ENCODE measurements around the gene ATP13A4. TPM values are rescaled to one million over a fixed set of nuclear protein-coding genes. Genes with fewer than 3 reads are reported as not detected.

ATP13A4 gene
- total and polyA plus RNA-seq, 2 of the 4 experiments (the other 2 are of a cell fraction) = under 0.01 TPM; not detected in 1

- Histone ChIP-seq H4K91ac (ENCODE audit: insufficient read depth, low read depth, low read length) (no peak overlapping the region), H2AK9ac (replicated peaks; ENCODE audit: low read depth, low read length, poor library complexity) (no peak overlapping the region), H3K9me3 (ENCODE audit: control insufficient read depth, insufficient read depth, low read length) (no peaks in the 10 kb centered on the region), H3K56ac (ENCODE audit: extremely low read depth, insufficient read depth, low read length) (no peak overlapping the region), H3K4me3 (ENCODE audit: insufficient read depth, low read depth, low read length) (no peak overlapping the region), H3K14ac (replicated peaks; ENCODE audit: low read depth, low read length) (no peak overlapping the region), H3K23ac (ENCODE audit: low read depth, low read length) (no peak overlapping the region), H4K8ac (ENCODE audit: low read depth in 2 of 2, low read length in 2 of 2) (no peak overlapping the region), H2BK15ac (ENCODE audit: low read depth, low read length) (no peak overlapping the region), H3K27ac (ENCODE audit: insufficient read depth, low read length) (no peak overlapping the region), H3K4me2 (ENCODE audit: low read depth, low read length) (no peak overlapping the region), H3K18ac (ENCODE audit: low read depth, low read length) (no peak overlapping the region), H3K36me3 (ENCODE audit: control insufficient read depth, insufficient read depth, low read length) (no peaks in the 10 kb centered on the region), H2AFZ (replicated peaks; ENCODE audit: low read length, poor library complexity) (no peak overlapping the region), H3K9ac (ENCODE audit: low read depth, low read length) (no peak overlapping the region), H3K9me1 (ENCODE audit: insufficient read depth, low read length) (no peaks in the 10 kb centered on the region), H3K27me3 (ENCODE audit: control insufficient read depth, insufficient read depth, low read length) (no peaks in the 10 kb centered on the region), H3K4me1 (ENCODE audit: control insufficient read depth, insufficient read depth, low read length) (no peaks in the 10 kb centered on the region), H3K4ac (ENCODE audit: low read depth, low read length) (no peak overlapping the region), H4K5ac (ENCODE audit: low read depth, low read length) (no peak overlapping the region), H2BK120ac (ENCODE audit: low read depth, low read length) (no peak overlapping the region), H3K79me1 (ENCODE audit: low read depth in 1 of 2, low read length in 2 of 2) (no peaks in the 10 kb centered on the region), H4K20me1 (ENCODE audit: insufficient read depth, low read length) (no peaks in the 10 kb centered on the region), H2AK5ac (ENCODE audit: low read depth, low read length) (no peak overlapping the region), H2BK20ac (ENCODE audit: low read depth, low read length) (no peak overlapping the region), H2BK5ac (ENCODE audit: low read depth, low read length, poor library complexity, severe bottlenecking) (no peak overlapping the region)
- DNase-seq (no peak), ATAC-seq (ENCODE audit: low read depth) (no peak)
- dilution Hi-C loops (cut with HindIII; ENCODE audit: low sequenced_read_pairs, unreplicated experiment) (no loop called here), intact Hi-C loops (cut with micrococcal nuclease) (no loop called here), in situ Hi-C loops (cut with MboI; ENCODE audit: low sequenced_read_pairs) (no loop called here)
- TF ChIP-seq RCOR1 (IDR thresholded peaks at IDR 0.05; ENCODE audit: insufficient replicate concordance, low read length) (no peak), SMC3 (IDR thresholded peaks at IDR 0.05; ENCODE audit: low read depth, low read length) (no peak), MXI1 (IDR thresholded peaks at IDR 0.05; ENCODE audit: borderline replicate concordance, low read depth, low read length) (no peak), FOS (IDR thresholded peaks at IDR 0.05; ENCODE audit: low read depth, low read length) (no peak), MAZ (IDR thresholded peaks at IDR 0.05; ENCODE audit: borderline replicate concordance, low read depth, low read length) (no peak), MAFK (IDR thresholded peaks at IDR 0.05; ENCODE audit: low read depth, low read length) (no peak), RAD21 (IDR thresholded peaks at IDR 0.05; ENCODE audit: low read length) (no peak), ELK1 (IDR thresholded peaks at IDR 0.05; ENCODE audit: borderline replicate concordance, low read depth, low read length) (no peak)
- TF ChIP-seq, protein P1, sequence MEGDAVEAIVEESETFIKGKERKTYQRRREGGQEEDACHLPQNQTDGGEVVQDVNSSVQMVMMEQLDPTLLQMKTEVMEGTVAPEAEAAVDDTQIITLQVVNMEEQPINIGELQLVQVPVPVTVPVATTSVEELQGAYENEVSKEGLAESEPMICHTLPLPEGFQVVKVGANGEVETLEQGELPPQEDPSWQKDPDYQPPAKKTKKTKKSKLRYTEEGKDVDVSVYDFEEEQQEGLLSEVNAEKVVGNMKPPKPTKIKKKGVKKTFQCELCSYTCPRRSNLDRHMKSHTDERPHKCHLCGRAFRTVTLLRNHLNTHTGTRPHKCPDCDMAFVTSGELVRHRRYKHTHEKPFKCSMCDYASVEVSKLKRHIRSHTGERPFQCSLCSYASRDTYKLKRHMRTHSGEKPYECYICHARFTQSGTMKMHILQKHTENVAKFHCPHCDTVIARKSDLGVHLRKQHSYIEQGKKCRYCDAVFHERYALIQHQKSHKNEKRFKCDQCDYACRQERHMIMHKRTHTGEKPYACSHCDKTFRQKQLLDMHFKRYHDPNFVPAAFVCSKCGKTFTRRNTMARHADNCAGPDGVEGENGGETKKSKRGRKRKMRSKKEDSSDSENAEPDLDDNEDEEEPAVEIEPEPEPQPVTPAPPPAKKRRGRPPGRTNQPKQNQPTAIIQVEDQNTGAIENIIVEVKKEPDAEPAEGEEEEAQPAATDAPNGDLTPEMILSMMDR (conservative IDR thresholded peaks at IDR 0.05; ENCODE audit: low read depth, low read length) = no peak
- ChIA-PET CTCF (interaction anchor here (0.6 kb wide), 1 partner anchor 45 kb away, joined by 4 read pairs; no protein-coding TSS in a partner anchor), POLR2A (ENCODE audit: unreplicated experiment) (no interaction called here)
- no CpG with 5 or more reads among the region's 1 CpG for WGBS, 2 experiments (ENCODE audit: extremely low coverage in 2 of 2, insufficient read length in 1 of 2)
- no TSS peak for BruUV-seq (replicated peaks)
Measured at GRCh38 chr3:193506921-193507320, 47.8 kb downstream of the ATP13A4 start.

Data from IMR-90 (cell line).